Measurements from ENCODE around the gene PLEKHG1. TPM values are rescaled to one million over a fixed set of nuclear protein-coding genes. Genes with fewer than 3 reads are reported as not detected.

PLEKHG1 gene
- total RNA-seq, 1 donor from 2014 or later, result 78.9 TPM

- no peak for DNase-seq (ENCODE audit: low spot score)
Measured at GRCh38 chr6:150640556-150641209, 41.0 kb downstream of the PLEKHG1 start.

GRCh38 chr6:150641398-150642139 lies 41.9 kb downstream of the PLEKHG1 start:
- DNase-seq (ENCODE audit: low spot score), result no peak

GRCh38 chr6:150646228-150646627 lies 46.5 kb downstream of the PLEKHG1 start:
- DNase-seq (ENCODE audit: low spot score), result no peak

- DNase-seq (ENCODE audit: low spot score), result no peak
Measured at GRCh38 chr6:150647051-150647450, 47.4 kb downstream of the PLEKHG1 start.

Other genes with a start within 250 kb of the PLEKHG1 start
- gene IYD, start 230.9 kb upstream of the PLEKHG1 start, total RNA-seq, result 1.1 TPM